Lung (tissue), 12 donors: ENCODE data around the gene ERC2. TPM values are rescaled to one million over a fixed set of nuclear protein-coding genes. Genes with fewer than 3 reads are reported as not detected.
A peak's percentile ranks its signal among the peaks of the same experiment; 100 is the strongest.

Source experiments
- ATAC-seq: fragments of 200-7000 bp; cut with Tn5 transposase; one replicate; pipeline ENCODE4 v1.9.1; 2020; ENCODE audit warnings: moderate number of reproducible peaks; ENCODE audit not compliant: insufficient read depth, low FRiP score
- DNase-seq, 3 donors: peaks; one replicate each; pipeline ENCODE4 v3.0.0-alpha.2; 2013 to 2017
- H3K27ac ChIP-seq, 2 donors: one replicate each; pipeline ENCODE4 v1.5.1; 2013; ENCODE audit warnings: mild to moderate bottlenecking in 2 of 2, moderate library complexity in 2 of 2, control low read depth in 1 of 2, inconsistent platforms in 1 of 2, low read depth in 1 of 2, low read length in 1 of 2
- H3K27me3 ChIP-seq, 3 donors: one replicate each; pipeline ENCODE4 v1.5.1; 2013; ENCODE audit warnings: low read length in 2 of 3; ENCODE audit not compliant: control insufficient read depth in 3 of 3, insufficient read depth in 3 of 3
- H3K36me3 ChIP-seq, 4 donors: one replicate each; pipeline ENCODE4 v1.5.1; 2013; ENCODE audit warnings: low read length in 4 of 4, mild to moderate bottlenecking in 1 of 4, moderate library complexity in 1 of 4; ENCODE audit not compliant: control insufficient read depth in 4 of 4, insufficient read depth in 4 of 4
- H3K4me1 ChIP-seq, 5 donors: one replicate each; pipeline ENCODE4 v1.5.1; 2013; ENCODE audit warnings: low read length in 5 of 5, mild to moderate bottlenecking in 2 of 5, moderate library complexity in 1 of 5; ENCODE audit not compliant: control insufficient read depth in 5 of 5, insufficient read depth in 5 of 5
- H3K4me3 ChIP-seq: one replicate; pipeline ENCODE4 v1.5.1; 2013; ENCODE audit warnings: mild to moderate bottlenecking, control low read depth, moderate library complexity
- H3K9ac ChIP-seq, 2 donors: one replicate each; pipeline ENCODE4 v1.5.1; 2013; ENCODE audit warnings: low read length in 2 of 2, control low read depth in 1 of 2; ENCODE audit not compliant: insufficient read depth in 1 of 2
- H3K9me3 ChIP-seq, 4 donors: one replicate each; pipeline ENCODE4 v1.5.1; 2013; ENCODE audit warnings: low read length in 3 of 4, mild to moderate bottlenecking in 1 of 4, moderate library complexity in 1 of 4; ENCODE audit not compliant: control insufficient read depth in 4 of 4, insufficient read depth in 3 of 4
- CTCF ChIP-seq: IDR thresholded peaks from 2 replicates; pipeline ENCODE4 v1.5.1; 2012; ENCODE audit warnings: mild to moderate bottlenecking; ENCODE audit errors: control extremely low read depth, extremely low read depth
- WGBS, 2 donors: extraction: QIAGEN DNeasy Blood & Tissue Kit; methylation state at CpG; one replicate each; pipeline ENCODE4 v1.1.7; 2013; 5-methylcytosine and 5-hydroxymethylcytosine counted together
- polyA plus RNA-seq, 2 donors: library from polyadenylated mRNA; stranded (reverse); fragments of 200-250 nt; gene quantifications; one replicate each; pipeline ENCODE4 v1.2.1, GENCODE V29; 2013
- total RNA-seq, 2 donors: library from RNA; depleted of rRNA in 1 of 2; stranded (reverse); fragments of >200 nt in 1 of 2; gene quantifications; one replicate each; pipeline ENCODE4 v1.2.1, GENCODE V29; 2014 to 2021
- donor health status: control.
- donor health status: control.
- donor health status: Bipolar disorder and iron deficiency.
- donor health status: healthy.
- donor health status: DM: yes; HTN: yes; CAD: no.

Gene ERC2
- total and polyA plus RNA-seq, 4 donors: 0.20 to 3.5 (median 0.97) TPM

DNA sequence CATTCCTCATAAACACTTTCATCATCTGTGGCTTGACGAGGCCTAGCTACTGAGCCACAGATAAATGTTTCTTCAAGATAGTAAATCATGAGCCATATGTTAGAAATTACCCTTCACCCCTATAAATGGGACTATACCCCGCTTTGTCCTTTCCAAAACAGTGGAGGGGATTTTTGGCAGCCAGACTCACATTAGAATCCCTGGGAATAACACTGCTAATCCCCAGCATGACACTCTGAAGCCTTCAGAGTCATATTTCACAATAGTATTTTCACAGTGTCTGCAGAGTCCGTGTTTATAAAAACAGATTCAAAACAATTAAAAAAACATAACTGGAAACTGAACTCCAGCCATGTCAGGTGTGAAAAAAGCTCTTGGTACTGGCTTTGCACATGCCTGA is 271.6 kb downstream of the ERC2 start:
- Histone ChIP-seq H3K4me3 (no peak overlapping the region), H3K27me3 (no peaks in the 10 kb centered on the region), H3K4me1 (peaks cover 0 to 13% (median 0%) of the 10 kb centered on the region in 5 donors), H3K9ac (no peak overlapping the region), H3K36me3 (no peaks in the 10 kb centered on the region), H3K9me3 (no peaks in the 10 kb centered on the region), H3K27ac (no peak overlapping the region)
- ATAC-seq (no peak), DNase-seq (peak in 1 of 3 donors; percentile 13)
- TF ChIP-seq CTCF: no peak
- 70 to 76% methylated on average over 3 of the region's 3 CpGs for WGBS, 2 donors

DNA sequence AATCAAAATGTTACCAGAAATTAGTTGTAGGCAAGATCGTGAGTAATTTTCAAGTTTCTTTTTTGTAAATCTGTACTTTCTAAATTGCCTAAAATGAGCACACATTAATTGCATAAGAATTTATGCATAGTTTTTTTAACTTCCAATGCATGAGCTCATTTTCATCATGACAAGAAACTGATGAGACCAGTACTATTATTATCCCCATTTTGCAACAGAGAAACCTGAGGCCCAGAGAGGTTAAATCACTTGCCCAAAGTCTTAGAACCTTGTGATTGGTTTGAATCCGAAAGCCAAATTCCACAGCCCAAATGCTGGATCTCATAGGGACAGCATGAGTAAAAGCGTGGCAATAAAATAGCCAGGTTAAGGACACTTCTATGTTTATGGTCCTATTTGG is 274.7 kb downstream of the ERC2 start:
- TF ChIP-seq CTCF: no peak
- H3K9me3 ChIP-seq: peaks cover 0 to 2% (median 0%) of the 10 kb centered on the region in 4 donors
- H3K4me1 ChIP-seq: peaks cover 0 to 6% (median 0%) of the 10 kb centered on the region in 5 donors
- H3K4me3 ChIP-seq: no peak overlapping the region
- no peak overlapping the region for H3K27ac ChIP-seq
- ATAC-seq (no peak), DNase-seq (no peak)
- H3K27me3 ChIP-seq: no peaks in the 10 kb centered on the region
- H3K36me3 ChIP-seq: no peaks in the 10 kb centered on the region
- H3K9ac ChIP-seq: no peak overlapping the region
- 89 to 90% methylated on average over 3 of the region's 3 CpGs for WGBS, 2 donors

DNA sequence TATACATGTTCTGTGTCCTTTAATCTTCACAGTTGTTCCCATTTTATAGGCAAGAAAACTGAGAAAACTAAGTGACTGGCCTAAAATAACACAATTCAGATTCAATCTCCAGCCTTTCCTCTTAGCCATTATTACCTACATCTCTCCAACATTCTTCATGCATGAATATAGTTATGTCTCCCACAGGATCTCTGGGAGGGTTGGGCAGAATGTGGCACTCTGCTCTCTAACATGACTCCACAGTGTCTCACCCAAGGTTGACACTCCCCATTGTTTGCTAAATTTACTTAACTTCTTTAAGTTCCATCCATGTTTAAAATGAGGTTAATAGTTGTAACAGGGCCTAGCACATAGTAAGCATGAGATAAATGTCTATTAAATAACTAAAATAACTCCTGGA is 276.3 kb downstream of the ERC2 start:
- no peaks in the 10 kb centered on the region for H3K36me3 ChIP-seq
- peaks cover 0 to 4% (median 0%) of the 10 kb centered on the region in 3 donors for H3K27me3 ChIP-seq
- no peak overlapping the region for H3K27ac ChIP-seq
- no peak for DNase-seq
- H3K4me3 ChIP-seq: no peak overlapping the region
- no peak for ATAC-seq
- H3K9ac ChIP-seq: no peak overlapping the region
- peaks cover 0 to 2% (median 0%) of the 10 kb centered on the region in 4 donors for H3K9me3 ChIP-seq
- peaks cover 0 to 1% (median 0%) of the 10 kb centered on the region in 5 donors for H3K4me1 ChIP-seq
- TF ChIP-seq CTCF: no peak

GRCh38 chr3:56190771-56191305 is 277.4 kb downstream of the ERC2 start:
- DNase-seq (no peak), ATAC-seq (no peak)
- no peak overlapping the region for H3K27ac ChIP-seq
- no peaks in the 10 kb centered on the region for H3K36me3 ChIP-seq
- H3K27me3 ChIP-seq: peaks cover 0 to 4% (median 0%) of the 10 kb centered on the region in 3 donors
- no peak overlapping the region for H3K9ac ChIP-seq
- no peak overlapping the region for H3K4me3 ChIP-seq
- WGBS, 2 donors: 61 to 79% methylated on average over 1 of the region's 1 CpG
- H3K4me1 ChIP-seq: no peaks in the 10 kb centered on the region
- peaks cover 0 to 2% (median 0%) of the 10 kb centered on the region in 4 donors for H3K9me3 ChIP-seq
- TF ChIP-seq CTCF: no peak
